Measurements from ENCODE around the gene ZSWIM2. TPM values are rescaled to one million over a fixed set of nuclear protein-coding genes. Genes with fewer than 3 reads are reported as not detected.

The ZSWIM2 gene
- total RNA-seq, 4 donors from 2014 or later = not detected

DNA sequence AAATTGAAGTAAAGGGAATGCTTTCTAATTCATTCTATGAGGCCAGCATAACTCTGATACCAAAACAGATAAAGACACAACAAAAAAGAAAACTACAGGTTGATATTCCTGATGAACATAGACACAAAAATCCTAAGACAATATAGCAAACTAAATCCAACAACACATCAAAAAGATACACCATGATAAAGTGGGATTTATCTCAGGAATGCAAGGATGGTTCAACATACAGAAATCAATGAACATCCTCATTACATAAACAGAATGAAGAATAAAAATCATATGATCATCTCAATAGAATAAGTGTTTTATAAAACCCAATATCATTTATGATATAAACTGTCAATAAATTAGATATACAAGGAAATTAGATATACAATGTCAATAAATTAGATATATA is 65.7 kb downstream of the ZSWIM2 start:
- TF ChIP-seq POLR2A (IDR thresholded peaks at IDR 0.05) = no peak
- TF ChIP-seq, protein P1, sequence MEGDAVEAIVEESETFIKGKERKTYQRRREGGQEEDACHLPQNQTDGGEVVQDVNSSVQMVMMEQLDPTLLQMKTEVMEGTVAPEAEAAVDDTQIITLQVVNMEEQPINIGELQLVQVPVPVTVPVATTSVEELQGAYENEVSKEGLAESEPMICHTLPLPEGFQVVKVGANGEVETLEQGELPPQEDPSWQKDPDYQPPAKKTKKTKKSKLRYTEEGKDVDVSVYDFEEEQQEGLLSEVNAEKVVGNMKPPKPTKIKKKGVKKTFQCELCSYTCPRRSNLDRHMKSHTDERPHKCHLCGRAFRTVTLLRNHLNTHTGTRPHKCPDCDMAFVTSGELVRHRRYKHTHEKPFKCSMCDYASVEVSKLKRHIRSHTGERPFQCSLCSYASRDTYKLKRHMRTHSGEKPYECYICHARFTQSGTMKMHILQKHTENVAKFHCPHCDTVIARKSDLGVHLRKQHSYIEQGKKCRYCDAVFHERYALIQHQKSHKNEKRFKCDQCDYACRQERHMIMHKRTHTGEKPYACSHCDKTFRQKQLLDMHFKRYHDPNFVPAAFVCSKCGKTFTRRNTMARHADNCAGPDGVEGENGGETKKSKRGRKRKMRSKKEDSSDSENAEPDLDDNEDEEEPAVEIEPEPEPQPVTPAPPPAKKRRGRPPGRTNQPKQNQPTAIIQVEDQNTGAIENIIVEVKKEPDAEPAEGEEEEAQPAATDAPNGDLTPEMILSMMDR (IDR thresholded peaks at IDR 0.05) = no peak
- Histone ChIP-seq H3K27me3 (no peaks in the 10 kb centered on the region), H3K27ac (no peak overlapping the region), H3K4me1 (no peaks in the 10 kb centered on the region), H3K9me3 (no peaks in the 10 kb centered on the region), H3K36me3 (no peaks in the 10 kb centered on the region), H3K4me3 (replicated peaks in 1 of 3) (no peak overlapping the region)
- DNase-seq = no peak
- intact Hi-C loops (cut with DNase I) = no loop called here

DNA sequence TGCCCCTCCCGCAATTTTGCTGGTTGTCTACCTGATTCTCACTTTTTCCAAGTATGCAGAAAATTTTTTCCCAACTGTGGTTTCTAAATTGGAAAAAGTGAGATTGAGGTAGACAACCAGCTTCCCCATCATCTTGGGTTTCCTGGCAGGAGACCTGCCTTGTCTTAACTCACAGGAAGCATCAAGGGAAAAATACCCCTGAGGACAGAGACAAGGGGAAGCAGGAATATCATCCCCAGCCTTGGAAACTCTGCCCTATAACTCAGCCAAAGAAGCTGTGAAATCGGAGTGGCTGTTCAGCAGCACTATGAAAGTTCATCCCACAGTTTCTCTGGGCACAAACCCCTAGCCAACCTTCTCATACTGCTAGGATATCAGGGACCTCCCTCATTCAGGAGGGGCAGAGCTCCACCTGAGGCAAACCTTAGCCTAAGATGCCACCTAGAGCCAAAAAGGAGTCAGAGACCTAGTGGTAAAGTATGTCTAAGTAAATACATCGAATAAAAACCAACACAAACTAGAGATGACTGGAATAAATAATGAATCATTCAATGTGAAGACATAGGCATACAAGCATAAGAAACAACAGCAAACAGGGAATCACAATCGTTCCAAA is 68.2 kb downstream of the ZSWIM2 start:
- no peak overlapping the region for H3K27ac ChIP-seq
- H3K9me3 ChIP-seq = no peaks in the 10 kb centered on the region
- TF ChIP-seq, protein P1 (IDR thresholded peaks at IDR 0.05) = no peak
- no peak for TF ChIP-seq POLR2A (IDR thresholded peaks at IDR 0.05)
- DNase-seq = no peak
- no peaks in the 10 kb centered on the region for H3K4me1 ChIP-seq
- intact Hi-C loops (cut with DNase I) = no loop called here
- H3K27me3 ChIP-seq = no peaks in the 10 kb centered on the region
- WGBS, 2 donors = 53 to 56% methylated on average over 4 of the region's 4 CpGs
- H3K36me3 ChIP-seq = no peaks in the 10 kb centered on the region
- no peak overlapping the region for H3K4me3 ChIP-seq (replicated peaks in 1 of 3)

Other genes starting within 250 kb of the ZSWIM2 start
- 10 to 100 TPM in 1 of 4 donors, 1 to 10 TPM in 3; 3.6 to 12.9 (median 5.4) TPM for gene FAM171B, start 155.1 kb downstream of the ZSWIM2 start, total RNA-seq

Measured in thyroid gland (tissue), 4 donors.